ENCODE measurements around the gene STARD10.

- TF ChIP-seq POLR2A (IDR thresholded peaks at IDR 0.05) (no peak), CTCF (IDR thresholded peaks at IDR 0.05) (no peak)
These were observed 18.3 kb downstream of the STARD10 start for GRCh38 chr11:72775288-72776110.

Measured in heart left ventricle (tissue), 13 donors.